Measurements from ENCODE around the gene IL13RA1. TPM values are rescaled to one million over a fixed set of nuclear protein-coding genes. Genes with fewer than 3 reads are reported as not detected.
"Not testable (repeated sequence)": the region's sequence is repeated elsewhere in the genome, so short reads cannot be mapped to it uniquely, and the experiment has no call there.

The IL13RA1 gene
- total RNA-seq, 1 experiment from 2014 or later, result 33.4 TPM

- Histone ChIP-seq H3K9ac (ENCODE audit: low read length) (no peak overlapping the region), H4K20me1 (ENCODE audit: low read length) (no peaks in the 10 kb centered on the region), H3K27ac (ENCODE audit: low read length) (no peak overlapping the region), H3F3A (ENCODE audit: low read length, unreplicated experiment) (no peaks in the 10 kb centered on the region), H3K9me2 (replicated peaks; ENCODE audit: low read length) (no peaks in the 10 kb centered on the region), H3K4me3 (ENCODE audit: low read length) (peak overlapping the region; percentile 80; the same call in 1 of the 2 replicates), H3K27me3 (ENCODE audit: low read length) (no peaks in the 10 kb centered on the region), H3K79me2 (ENCODE audit: low read length) (peaks cover 58% of the 10 kb centered on the region), H3K4me1 (ENCODE audit: insufficient read depth, low read length) (peaks cover 56% of the 10 kb centered on the region), H2AFZ (ENCODE audit: low read length) (no peak overlapping the region), H3K36me3 (ENCODE audit: low read depth, low read length) (no peaks in the 10 kb centered on the region), H3K4me2 (ENCODE audit: low read length) (peak overlapping the region; percentile 95), H3K9me3 (ENCODE audit: low read length) (no peaks in the 10 kb centered on the region)
- no peak for ATAC-seq
- intact Hi-C loops (cut with micrococcal nuclease), result no loop called here
- DNase-seq, result no peak
- POLR2A ChIA-PET (ENCODE audit: unreplicated experiment), result interaction anchor here (0.7 kb wide), 1 partner anchor 381 kb away, joined by 4 read pairs; no protein-coding TSS in a partner anchor
- BruUV-seq (replicated peaks), result no TSS peak
- CTCF ChIA-PET, result interaction anchor here (0.6 kb wide), 1 partner anchor 128 kb away, joined by 4 read pairs; no protein-coding TSS in a partner anchor
- no peak for TF ChIP-seq CTCF (conservative IDR thresholded peaks at IDR 0.05; ENCODE audit: low read depth, low read length)
- no peak for TF ChIP-seq EZH2phosphoT487 (IDR thresholded peaks at IDR 0.05; ENCODE audit: borderline replicate concordance, low read length)
- no peak for TF ChIP-seq EZH2 (IDR thresholded peaks at IDR 0.05; ENCODE audit: low read length, unreplicated experiment)
These were observed 1.7 kb downstream of the IL13RA1 start for GRCh38 chrX:118729042-118729652.

DNA sequence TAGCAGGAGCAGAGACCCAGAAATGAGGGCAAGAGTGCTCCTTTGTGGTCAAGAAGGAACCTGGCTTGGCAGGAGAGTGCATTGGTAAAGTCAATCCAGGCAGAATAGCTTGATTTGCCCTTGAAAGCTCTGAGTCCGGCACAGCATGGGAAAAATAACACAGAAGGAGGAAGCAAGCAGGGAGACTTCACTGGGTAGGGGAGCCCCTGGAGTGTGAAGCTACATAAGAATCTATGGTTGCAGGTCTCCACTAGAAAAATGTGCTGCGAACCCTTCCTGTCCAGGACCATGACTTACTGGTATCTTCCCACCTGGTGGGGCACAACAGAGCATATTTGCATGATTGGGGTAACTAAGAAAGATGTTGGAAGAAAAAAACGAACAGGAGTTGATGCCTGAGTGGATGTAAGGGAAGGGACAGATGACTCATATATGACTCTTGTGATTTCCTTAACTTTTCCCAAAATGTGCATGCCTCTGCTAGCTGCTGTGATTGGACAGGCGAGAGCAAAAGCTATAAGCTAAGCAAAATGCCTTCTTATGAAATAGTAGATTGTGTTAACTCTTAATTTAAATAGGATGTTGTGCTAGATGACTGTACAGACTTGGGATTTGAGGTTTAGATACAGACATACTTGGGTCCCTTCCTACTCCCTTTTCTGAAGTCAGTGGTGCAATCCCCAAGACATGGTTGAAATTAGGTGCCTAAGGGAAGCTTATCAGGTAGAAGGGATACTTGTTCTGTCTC lies 3.3 kb downstream of the IL13RA1 start:
- BruUV-seq (replicated peaks), result no TSS peak
- H3K79me2 ChIP-seq (ENCODE audit: low read length), result peaks cover 73% of the 10 kb centered on the region
- no peak overlapping the region for H3K9ac ChIP-seq (ENCODE audit: low read length)
- no peak overlapping the region for H2AFZ ChIP-seq (ENCODE audit: low read length)
- ATAC-seq (no peak), DNase-seq (peak; percentile 65)
- peak overlapping the region; percentile 45 for H3K27ac ChIP-seq (ENCODE audit: low read length)
- no peaks in the 10 kb centered on the region for H3F3A ChIP-seq (ENCODE audit: low read length, unreplicated experiment)
- intact Hi-C loops (cut with micrococcal nuclease), result no loop called here
- H3K4me2 ChIP-seq (ENCODE audit: low read length), result peak overlapping the region; percentile 57
- ChIA-PET POLR2A (ENCODE audit: unreplicated experiment) (no interaction called here), CTCF (no interaction called here)
- H3K27me3 ChIP-seq (ENCODE audit: low read length), result no peaks in the 10 kb centered on the region
- H3K4me1 ChIP-seq (ENCODE audit: insufficient read depth, low read length), result peaks cover 44% of the 10 kb centered on the region
- H3K9me3 ChIP-seq (ENCODE audit: low read length), result no peaks in the 10 kb centered on the region
- H3K4me3 ChIP-seq (ENCODE audit: low read length), result peak overlapping the region; percentile 5; the same call in 1 of the 2 replicates
- H3K36me3 ChIP-seq (ENCODE audit: low read depth, low read length), result no peaks in the 10 kb centered on the region
- H4K20me1 ChIP-seq (ENCODE audit: low read length), result no peaks in the 10 kb centered on the region
- TF ChIP-seq CTCF (conservative IDR thresholded peaks at IDR 0.05; ENCODE audit: low read depth, low read length) (no peak), EZH2 (IDR thresholded peaks at IDR 0.05; ENCODE audit: low read length, unreplicated experiment) (no peak), EZH2phosphoT487 (IDR thresholded peaks at IDR 0.05; ENCODE audit: borderline replicate concordance, low read length) (no peak)
- no peaks in the 10 kb centered on the region for H3K9me2 ChIP-seq (replicated peaks; ENCODE audit: low read length)

GRCh38 chrX:118732551-118732950 lies 5.1 kb downstream of the IL13RA1 start:
- CTCF ChIA-PET; ATAC-seq; H3K27ac ChIP-seq (ENCODE audit: low read length); H3K36me3 ChIP-seq (ENCODE audit: low read depth, low read length); H2AFZ ChIP-seq (ENCODE audit: low read length); POLR2A ChIA-PET (ENCODE audit: unreplicated experiment); BruUV-seq (replicated peaks); H3K4me3 ChIP-seq (ENCODE audit: low read length); H3K9ac ChIP-seq (ENCODE audit: low read length); H3K9me3 ChIP-seq (ENCODE audit: low read length); H3K9me2 ChIP-seq (replicated peaks; ENCODE audit: low read length); H3K4me2 ChIP-seq (ENCODE audit: low read length); intact Hi-C loops (cut with micrococcal nuclease); H3K27me3 ChIP-seq (ENCODE audit: low read length); DNase-seq; H3F3A ChIP-seq (ENCODE audit: low read length, unreplicated experiment); H4K20me1 ChIP-seq (ENCODE audit: low read length): not testable (repeated sequence)
- Histone ChIP-seq H3K79me2 (ENCODE audit: low read length) (peaks cover 92% of the 10 kb centered on the region), H3K4me1 (ENCODE audit: insufficient read depth, low read length) (peaks cover 30% of the 10 kb centered on the region)

Measured in PC-3 (cell line).